Thoracic aorta (tissue), 2 donors: Measurements from ENCODE around the gene SLCO3A1. TPM values are rescaled to one million over a fixed set of nuclear protein-coding genes. Genes with fewer than 3 reads are reported as not detected.

ENCODE experiments used
- ATAC-seq: fragments of 150-250 bp; one replicate; pipeline ENCODE4 v1.8.0; 2017; ENCODE audit warnings: low read depth; ENCODE audit not compliant: insufficient number of reproducible peaks, low FRiP score
- DNase-seq: peaks from one replicate; pipeline ENCODE4 v3.0.0-alpha.2; 2020; ENCODE audit warnings: low spot score
- H3K27ac ChIP-seq, 2 donors: fragments of 200-600 bp; sonication (generic); 1 replicate in 1 of 2; 2 replicates in 1 of 2; pipeline ENCODE4 v1.5.1; 2016; ENCODE audit warnings: mild to moderate bottlenecking in 2 of 2, moderate library complexity in 2 of 2
- H3K27me3 ChIP-seq: fragments of 200-600 bp; sonication (generic); replicated peaks from 2 replicates; pipeline ENCODE4 v1.6.0; 2016; ENCODE audit warnings: mild to moderate bottlenecking; ENCODE audit not compliant: insufficient read depth
- H3K36me3 ChIP-seq: fragments of 200-600 bp; sonication (generic); one replicate; pipeline ENCODE4 v1.5.1; 2016
- H3K4me1 ChIP-seq, 2 donors: fragments of 200-600 bp; sonication (generic); 1 replicate in 1 of 2; 2 replicates in 1 of 2; pipeline versions ENCODE4 v1.5.1 to v1.6.0; 2016; ENCODE audit warnings: low read depth in 2 of 2, mild to moderate bottlenecking in 1 of 2; ENCODE audit not compliant: control insufficient read depth in 1 of 2
- H3K4me3 ChIP-seq: fragments of 200-600 bp; sonication (generic); 2 replicates; pipeline ENCODE4 v1.5.1; 2016; ENCODE audit warnings: mild to moderate bottlenecking
- H3K9me3 ChIP-seq: fragments of 200-600 bp; sonication (generic); 2 replicates; pipeline ENCODE4 v1.5.1; 2016
- total RNA-seq, 2 donors: library from RNA; depleted of rRNA; stranded (reverse); fragments of >200 nt; gene quantifications; one replicate each; pipeline versions ENCODE4 v1.1.0 to v1.2.3, GENCODE V29; 2016
- TF ChIP-seq, protein P1 (sequence below): fragments of 200-600 bp; sonication (generic); IDR thresholded peaks from one replicate; pipeline ENCODE4 v1.5.1; 2019; ENCODE audit warnings: antibody characterized with exemption

Gene SLCO3A1
- total RNA-seq, 2 donors from 2014 or later = 16.5 to 39.1 TPM

DNA sequence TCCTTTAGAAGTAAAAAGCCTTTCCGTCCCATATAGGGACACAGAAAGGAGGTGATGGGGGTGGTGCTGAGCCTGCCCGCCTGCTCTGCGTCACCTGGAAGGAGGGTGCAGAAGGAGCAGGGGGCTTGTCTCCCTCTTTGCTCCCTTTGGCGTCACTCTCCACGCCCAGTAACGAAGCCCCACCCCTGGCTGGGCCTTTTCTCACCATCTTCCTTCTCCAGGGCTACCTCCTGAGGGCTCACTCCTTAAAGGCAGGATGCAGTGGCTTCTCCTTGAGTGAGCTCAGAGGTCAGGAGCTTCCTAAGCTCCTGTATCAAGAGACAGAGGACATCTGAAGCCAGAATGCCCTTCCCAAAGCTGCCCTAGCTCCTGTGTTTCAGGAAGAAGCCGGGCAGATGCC lies 31.5 kb downstream of the SLCO3A1 start:
- no peak overlapping the region for H3K27ac ChIP-seq
- TF ChIP-seq, protein P1, sequence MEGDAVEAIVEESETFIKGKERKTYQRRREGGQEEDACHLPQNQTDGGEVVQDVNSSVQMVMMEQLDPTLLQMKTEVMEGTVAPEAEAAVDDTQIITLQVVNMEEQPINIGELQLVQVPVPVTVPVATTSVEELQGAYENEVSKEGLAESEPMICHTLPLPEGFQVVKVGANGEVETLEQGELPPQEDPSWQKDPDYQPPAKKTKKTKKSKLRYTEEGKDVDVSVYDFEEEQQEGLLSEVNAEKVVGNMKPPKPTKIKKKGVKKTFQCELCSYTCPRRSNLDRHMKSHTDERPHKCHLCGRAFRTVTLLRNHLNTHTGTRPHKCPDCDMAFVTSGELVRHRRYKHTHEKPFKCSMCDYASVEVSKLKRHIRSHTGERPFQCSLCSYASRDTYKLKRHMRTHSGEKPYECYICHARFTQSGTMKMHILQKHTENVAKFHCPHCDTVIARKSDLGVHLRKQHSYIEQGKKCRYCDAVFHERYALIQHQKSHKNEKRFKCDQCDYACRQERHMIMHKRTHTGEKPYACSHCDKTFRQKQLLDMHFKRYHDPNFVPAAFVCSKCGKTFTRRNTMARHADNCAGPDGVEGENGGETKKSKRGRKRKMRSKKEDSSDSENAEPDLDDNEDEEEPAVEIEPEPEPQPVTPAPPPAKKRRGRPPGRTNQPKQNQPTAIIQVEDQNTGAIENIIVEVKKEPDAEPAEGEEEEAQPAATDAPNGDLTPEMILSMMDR = no peak
- no peak for DNase-seq
- no peaks in the 10 kb centered on the region for H3K36me3 ChIP-seq
- H3K4me1 ChIP-seq = peaks cover 10 to 32% of the 10 kb centered on the region in 2 donors
- no peak for ATAC-seq
- H3K4me3 ChIP-seq = no peak overlapping the region
- no peaks in the 10 kb centered on the region for H3K9me3 ChIP-seq
- no peaks in the 10 kb centered on the region for H3K27me3 ChIP-seq

DNA sequence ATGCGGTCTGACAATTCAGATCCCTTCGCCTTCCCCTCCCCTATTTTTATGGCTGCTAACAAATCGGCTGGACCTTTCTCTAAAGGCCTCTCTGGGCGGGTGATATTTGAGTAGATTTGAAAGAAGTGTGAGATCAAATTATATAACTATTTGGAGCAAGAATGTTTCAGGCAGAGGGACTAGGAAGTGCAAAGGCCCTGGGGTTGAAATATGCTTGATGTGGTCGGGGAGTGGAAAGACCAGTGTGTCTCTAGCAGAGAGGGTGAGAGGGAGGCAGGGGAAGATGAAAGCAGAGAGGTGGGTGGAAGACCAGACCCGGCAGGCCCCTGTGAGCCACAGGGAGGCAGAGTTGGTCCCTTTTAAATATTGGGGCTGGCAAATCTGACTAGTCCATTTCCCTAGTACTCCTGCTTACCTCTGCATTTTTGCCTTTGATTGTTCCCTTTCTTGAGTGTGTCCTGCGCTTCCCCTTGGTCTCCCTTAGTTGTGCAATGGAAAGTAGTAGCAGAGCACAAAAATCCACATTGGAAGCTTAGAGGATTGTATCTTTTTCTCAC lies 32.3 kb downstream of the SLCO3A1 start:
- H3K9me3 ChIP-seq = no peaks in the 10 kb centered on the region
- DNase-seq (no peak), ATAC-seq (no peak)
- peaks cover 10 to 32% of the 10 kb centered on the region in 2 donors for H3K4me1 ChIP-seq
- H3K27me3 ChIP-seq = no peaks in the 10 kb centered on the region
- TF ChIP-seq, protein P1 = no peak
- no peaks in the 10 kb centered on the region for H3K36me3 ChIP-seq
- H3K4me3 ChIP-seq = no peak overlapping the region
- H3K27ac ChIP-seq = no peak overlapping the region

DNA sequence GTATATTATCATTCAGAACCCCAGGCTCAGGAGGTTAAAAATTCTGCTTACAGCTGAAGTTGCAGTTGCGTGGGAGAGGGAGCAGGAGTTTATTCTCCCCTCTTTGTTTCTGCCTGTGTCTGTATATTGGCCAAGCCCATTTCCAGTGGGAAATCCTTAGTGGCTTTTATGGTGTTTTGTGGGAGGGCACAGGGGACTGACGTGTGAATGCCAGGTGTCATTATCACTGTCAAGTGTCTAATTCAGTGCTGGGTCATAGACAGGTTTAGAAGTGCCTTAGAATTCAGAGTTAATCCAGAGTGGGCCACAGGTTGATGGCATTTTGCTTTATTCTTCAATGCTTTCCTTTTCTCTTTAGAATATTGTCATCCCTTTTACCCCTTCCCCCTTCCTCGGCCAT lies 33.4 kb downstream of the SLCO3A1 start:
- no peaks in the 10 kb centered on the region for H3K27me3 ChIP-seq
- ATAC-seq (no peak), DNase-seq (no peak)
- no peaks in the 10 kb centered on the region for H3K9me3 ChIP-seq
- H3K4me3 ChIP-seq = no peak overlapping the region
- peaks cover 10 to 32% of the 10 kb centered on the region in 2 donors for H3K4me1 ChIP-seq
- H3K36me3 ChIP-seq = no peaks in the 10 kb centered on the region
- TF ChIP-seq, protein P1 = no peak
- no peak overlapping the region for H3K27ac ChIP-seq

DNA sequence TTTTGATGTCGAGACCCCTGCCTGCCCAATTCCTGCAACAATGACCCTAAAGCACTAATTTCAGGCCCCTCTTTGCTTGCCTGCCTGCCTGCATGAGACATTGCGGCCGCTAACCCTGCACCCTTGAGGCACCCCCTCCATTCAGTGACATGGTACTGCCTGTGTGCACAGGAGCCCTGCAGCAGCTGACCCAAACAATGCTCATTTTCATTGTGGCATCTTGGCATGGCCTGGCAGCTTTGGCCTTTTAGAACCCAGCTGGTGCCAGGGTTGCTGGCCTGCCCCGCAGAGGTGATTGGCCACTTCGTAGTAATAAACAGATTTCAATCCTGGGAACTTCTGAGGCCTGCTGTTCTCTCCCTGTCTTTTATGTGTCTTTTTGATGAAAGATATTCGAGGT lies 33.8 kb downstream of the SLCO3A1 start:
- H3K27ac ChIP-seq = no peak overlapping the region
- ATAC-seq (no peak), DNase-seq (no peak)
- TF ChIP-seq, protein P1 = no peak
- H3K27me3 ChIP-seq = no peaks in the 10 kb centered on the region
- H3K4me3 ChIP-seq = no peak overlapping the region
- H3K9me3 ChIP-seq = no peaks in the 10 kb centered on the region
- peaks cover 10 to 32% of the 10 kb centered on the region in 2 donors for H3K4me1 ChIP-seq
- H3K36me3 ChIP-seq = no peaks in the 10 kb centered on the region

DNA sequence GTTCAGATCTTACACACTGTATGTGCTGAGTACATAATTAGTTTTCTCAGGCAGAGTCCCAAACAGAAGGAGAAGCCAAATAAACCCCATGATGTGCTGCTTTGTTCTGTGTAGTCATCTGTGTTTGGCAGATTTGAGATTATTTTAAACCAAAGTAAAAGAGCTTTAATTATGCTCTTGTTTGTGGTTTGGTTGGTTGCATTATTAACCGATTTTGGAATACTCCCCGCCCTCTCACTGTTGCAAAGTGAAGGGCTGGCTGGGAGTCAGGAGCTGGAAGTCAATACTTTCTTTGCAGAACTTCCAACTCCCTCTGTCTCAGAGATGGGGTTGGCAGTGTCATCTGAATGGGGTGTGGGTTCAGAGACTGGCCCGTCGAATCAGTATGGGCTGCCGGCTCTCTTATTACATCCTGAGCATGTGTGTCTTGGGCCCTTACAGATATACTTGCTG lies 34.4 kb downstream of the SLCO3A1 start:
- Histone ChIP-seq H3K9me3 (no peaks in the 10 kb centered on the region), H3K4me1 (peaks cover 10 to 28% of the 10 kb centered on the region in 2 donors), H3K27me3 (no peaks in the 10 kb centered on the region), H3K27ac (no peak overlapping the region), H3K4me3 (no peak overlapping the region), H3K36me3 (no peaks in the 10 kb centered on the region)
- ATAC-seq (no peak), DNase-seq (no peak)
- TF ChIP-seq, protein P1 = no peak
